HG02970 (cell line): ENCODE results near the gene PRICKLE4.

Experiments
- ATAC-seq: cut with Tn5 transposase; IDR thresholded peaks from one replicate; pipeline ENCODE4 v1.9.1; 2021; ENCODE audit warnings: mild to moderate bottlenecking, moderate library complexity, moderate number of reproducible peaks; ENCODE audit not compliant: unreplicated experiment, low FRiP score

The PRICKLE4 gene

DNA sequence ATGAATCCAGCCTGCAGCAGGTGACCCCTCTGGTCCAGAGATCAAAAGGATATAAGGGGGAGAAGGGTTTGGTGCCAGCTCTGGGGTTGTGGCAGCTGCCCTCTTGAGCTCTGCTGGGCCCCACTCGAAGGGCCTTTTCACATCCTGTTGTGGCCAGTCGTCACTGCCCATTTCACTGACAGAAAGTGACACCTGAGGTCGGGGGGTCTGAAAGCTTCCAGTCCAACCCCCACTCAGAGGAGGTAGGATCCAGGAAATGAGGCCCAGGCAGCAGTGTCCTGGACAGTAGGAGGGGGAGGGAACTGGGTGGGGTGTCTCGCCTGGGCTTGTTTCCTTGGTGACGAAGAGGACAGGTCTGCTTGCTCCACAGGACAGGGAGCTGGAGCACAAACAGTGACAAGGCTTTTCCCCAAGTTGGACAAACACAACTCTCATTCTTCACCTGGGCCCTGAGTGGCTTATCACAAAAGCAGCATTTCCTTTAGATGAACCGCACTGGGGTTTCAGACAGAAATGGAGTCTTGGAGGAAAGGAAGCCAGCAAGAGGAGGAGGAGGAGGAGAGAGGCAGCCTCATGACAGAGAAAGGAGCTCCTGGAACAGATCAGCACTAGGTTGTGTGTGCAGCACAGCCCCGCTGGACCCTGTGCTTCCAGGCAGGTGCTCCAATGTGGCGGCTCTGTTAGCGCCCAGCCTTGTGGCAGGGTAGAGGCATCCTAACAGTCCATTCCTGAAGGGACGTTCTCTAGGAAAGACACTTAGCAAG lies 11.9 kb upstream of the PRICKLE4 start:
- no peak for ATAC-seq

DNA sequence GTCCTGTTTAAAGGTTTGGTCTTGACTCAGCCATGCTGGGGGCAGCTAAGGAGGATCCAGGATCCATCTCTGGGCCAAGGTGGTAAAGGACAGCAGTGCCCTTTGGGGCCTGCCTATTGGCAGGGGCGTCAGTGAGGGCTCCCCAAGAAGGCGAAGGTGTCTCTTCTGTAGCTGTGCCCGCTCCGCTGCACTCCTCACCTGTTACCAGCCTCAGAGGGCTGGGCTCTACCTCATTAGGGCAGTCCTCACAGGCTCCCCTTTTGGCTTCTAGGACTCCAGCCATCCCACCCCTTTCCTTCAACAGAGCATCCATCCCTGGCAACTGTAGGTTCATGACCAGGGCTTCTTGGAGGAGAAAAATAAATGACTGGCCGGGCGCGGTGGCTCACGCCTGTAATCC lies 11.2 kb upstream of the PRICKLE4 start:
- no peak for ATAC-seq

DNA sequence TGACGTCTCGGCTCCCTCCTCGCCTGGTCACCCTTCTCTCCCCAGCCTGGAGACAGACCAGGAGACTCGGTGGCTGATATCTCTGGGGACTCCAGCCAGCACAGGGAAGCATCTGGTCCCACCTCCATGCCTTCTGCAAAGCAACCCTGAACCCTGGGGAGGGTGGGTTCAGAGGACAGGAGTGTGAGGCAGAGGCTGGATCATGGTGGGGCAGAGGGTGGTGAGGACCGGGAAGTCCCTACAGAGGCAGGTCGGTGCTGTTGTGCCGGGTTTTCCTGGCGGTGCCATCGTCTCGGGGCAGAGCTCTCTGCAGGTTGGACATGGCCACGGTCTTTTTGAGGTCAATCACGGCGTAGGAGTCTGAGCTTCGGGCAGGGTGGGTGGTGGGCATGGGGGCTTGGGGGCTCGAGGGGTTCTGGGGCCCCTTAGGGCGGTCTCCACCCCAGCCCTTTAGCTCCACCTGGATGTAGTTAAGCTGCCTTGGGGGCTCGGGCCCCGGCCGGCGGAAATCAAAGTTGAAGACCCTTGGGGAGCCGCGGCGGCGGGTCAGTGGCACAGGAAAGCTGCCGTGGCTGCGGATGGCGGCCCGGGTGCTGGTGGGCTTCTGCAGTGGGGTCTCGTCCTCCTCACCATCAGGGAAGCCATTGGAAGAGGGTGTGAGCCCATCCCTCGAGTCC lies 10.1 kb upstream of the PRICKLE4 start:
- ATAC-seq: no peak

DNA sequence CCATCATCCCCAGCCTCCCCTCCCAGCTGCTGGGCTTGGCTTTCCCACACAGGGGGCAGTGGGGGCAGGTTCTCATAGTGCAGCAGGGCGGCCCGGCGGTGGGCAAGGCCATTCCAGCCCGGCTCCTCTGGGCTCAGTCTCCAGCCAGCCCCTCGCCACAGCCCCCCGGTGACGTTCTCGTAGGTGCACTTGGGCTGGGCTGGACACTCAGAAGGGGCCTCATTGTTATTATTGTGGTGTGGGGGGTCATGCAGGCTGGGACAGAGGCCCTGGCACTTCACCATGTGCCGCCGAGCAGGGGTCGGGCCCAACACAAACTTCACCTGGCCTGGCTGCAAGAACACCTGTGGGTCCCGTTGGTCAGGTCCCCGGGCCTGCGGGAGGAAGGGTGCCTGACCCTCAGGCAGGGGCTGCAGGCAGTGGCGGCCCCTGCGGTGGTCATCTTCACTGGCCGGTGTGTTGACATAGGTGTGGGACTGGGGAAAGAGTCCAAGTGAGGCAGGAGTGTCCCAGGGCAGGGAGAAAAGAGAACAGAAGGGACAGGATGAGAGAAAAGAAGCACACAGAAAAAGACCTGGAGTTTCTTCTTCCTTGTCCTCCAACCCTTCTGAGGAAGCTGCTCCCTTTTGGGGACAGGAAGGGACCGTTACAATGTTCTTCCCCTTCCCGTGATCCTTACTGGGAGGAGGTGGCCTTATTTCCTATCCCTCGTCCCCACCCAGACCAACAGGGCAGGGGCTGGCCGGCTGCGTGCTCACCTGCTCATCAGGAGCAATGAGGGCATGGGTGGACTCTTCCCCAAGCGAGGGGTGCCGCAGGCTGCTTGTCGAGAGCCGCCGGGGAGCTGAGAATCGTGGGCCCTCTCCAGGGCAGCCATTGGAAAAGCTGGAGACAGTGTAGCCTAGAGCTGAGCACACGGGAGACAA lies 9.3 kb upstream of the PRICKLE4 start:
- no peak for ATAC-seq

DNA sequence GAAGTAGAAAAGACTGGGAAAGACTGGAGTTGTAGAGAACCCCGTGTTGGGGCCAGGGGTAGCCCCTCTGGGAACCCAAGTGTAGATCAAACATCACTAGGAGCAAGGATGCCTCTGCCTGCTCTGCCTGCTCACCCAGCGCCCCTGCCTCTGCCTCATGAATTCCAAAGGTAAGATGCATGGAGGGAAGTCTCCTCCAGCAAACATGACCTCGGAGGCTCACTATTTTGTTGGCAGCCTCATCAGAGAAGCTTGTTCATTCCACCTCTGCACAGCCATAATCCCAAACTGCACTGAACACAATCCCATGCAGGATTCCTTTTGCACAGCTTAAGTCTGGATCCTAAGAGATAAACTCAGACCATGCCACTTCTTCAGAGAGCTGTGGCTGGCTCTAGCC lies 5.7 kb upstream of the PRICKLE4 start:
- no peak for ATAC-seq

DNA sequence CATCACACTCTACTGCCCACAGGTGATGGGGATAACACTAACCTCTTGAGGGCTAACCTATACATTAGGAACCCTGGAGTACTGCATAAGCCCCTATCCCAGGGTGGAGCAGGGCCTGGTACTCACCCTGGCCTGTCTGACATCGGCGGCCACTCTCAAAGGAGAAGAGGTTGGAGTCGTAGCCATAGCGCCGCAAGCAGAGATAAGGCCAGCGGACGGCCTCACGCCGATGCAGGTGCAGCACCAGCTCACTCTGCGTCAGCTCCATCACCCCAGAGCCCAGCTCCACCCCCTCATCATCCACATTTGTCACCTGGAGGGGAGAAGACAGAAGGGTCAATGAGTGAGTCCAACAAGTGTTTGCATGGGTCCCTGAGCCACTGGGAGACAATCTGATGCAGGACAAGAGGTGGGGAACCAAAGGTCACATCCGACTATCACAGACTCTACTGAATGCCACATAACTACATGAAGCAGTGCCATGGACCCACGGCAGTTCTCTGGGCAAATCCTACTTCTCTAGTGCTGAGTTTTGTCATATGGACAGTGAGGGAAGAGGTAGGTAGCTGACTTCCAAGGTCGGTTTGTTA lies 5.2 kb upstream of the PRICKLE4 start:
- no peak for ATAC-seq

DNA sequence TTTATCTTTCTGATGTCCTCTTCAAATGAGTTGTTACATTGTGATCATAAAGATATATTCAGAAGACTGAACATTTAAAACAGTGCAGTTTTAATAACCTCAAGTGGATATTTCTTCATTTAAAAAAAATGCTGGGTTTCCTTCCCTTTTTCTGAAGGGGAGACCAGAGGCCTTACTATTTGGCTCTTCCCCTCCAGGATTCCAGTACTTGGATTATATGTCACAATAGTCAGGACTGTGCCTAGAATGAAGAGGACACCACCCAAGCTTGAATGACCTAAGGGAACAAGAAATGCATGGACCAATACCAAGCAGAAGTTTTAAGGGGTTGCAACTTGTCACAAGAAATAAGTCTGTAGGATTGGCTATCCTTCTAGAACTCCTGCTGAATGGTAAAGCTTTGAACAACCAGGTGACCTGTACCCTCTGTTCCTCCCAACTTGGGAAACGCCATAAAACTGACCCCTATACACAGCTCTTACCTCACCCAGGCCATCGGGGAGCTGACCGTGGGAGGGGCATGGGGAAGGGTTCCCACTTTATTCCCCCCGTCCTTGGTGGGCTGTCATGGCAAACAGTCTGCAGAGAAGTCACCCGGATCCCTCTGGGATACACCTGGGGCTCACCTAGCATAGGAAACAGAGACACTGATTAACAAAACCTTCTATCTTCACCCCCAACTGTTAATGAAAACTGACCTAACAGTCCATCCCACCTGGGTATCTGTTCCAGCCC lies 2.9 kb upstream of the PRICKLE4 start:
- ATAC-seq: no peak

DNA sequence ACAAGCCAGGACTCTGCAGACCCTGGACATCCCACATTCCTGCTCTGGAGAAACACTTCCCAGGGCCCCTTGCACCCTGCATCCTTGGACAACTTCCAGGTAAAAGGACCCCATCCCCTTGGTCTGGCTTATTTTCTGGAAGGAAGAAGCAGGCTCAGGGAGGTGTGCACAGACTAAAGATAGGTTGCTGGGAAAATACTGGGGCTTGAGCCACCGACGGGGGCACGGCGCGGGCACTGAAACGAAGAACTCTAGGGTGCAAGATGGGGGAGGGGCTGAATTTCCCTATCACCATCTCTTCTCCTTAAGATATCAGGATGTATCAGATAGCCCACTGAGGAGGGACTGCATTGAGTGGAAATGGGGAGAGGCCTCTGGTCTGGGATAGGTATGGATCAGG lies 1.7 kb upstream of the PRICKLE4 start:
- ATAC-seq: no peak

DNA sequence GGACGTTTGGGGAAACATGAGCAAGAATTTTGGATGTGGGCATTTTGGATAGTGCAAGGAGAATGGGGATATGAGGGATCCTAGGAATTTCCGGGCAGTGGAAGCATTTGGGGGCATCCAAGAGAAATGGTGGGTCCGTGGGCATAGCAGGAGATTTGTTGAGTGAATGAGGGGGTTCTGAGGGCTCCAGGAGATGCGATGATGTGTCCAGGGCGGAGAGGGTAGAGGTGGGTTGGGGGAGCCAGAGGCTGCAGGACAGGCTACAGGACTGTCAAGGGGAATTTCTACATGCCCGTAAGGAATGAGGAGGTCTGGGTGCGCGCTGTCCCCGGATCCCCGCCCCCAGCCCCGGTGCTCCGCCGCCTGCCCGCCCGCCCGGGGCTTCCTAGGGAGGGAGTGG lies 1.2 kb upstream of the PRICKLE4 start:
- ATAC-seq: no peak

DNA sequence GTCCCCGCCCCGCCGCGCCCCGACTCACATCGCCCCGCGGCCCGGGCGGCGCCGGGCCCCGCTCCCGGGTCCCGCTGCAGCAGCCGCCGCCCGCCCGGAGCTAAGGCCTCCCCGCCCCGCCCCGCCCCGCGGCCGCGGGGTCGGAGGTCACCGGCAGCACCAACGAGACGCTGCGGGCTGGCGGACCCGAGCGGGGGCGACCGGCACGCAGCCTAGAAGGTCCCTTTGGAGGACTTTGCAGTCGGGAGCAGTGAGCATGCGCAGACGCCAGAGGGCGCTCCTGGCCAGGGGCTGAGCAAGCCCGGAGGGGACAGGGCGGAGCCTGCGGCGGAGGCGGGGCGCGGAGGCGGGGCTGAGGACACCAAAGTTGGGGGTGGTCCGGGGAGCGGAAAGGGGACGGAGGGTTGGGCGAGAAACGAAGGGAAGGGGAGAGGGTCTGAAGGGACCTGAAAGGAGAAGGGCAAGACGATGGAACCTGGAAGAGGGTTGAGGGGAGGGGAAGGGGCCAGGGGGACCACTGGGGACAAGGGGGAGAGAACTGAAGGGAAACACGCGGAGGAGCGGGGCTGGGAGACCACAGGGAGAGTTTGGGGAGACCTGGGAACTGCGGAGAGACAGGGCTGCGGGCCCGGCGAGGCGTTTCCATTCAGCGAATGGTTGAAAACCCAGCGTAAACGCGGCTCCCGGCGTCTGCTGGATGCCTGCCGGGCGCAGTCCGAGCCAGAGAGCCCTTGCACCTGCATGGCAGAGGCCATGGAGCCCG lies 613 bp upstream of the PRICKLE4 start, which contains the start of gene FRS3:
Gene FRS3, minus strand, starts transcription at position 113 of the 763 bp plus-strand sequence. CDS start 2,913 bp downstream, outside the sequence.
- peak; percentile 95 for ATAC-seq

DNA sequence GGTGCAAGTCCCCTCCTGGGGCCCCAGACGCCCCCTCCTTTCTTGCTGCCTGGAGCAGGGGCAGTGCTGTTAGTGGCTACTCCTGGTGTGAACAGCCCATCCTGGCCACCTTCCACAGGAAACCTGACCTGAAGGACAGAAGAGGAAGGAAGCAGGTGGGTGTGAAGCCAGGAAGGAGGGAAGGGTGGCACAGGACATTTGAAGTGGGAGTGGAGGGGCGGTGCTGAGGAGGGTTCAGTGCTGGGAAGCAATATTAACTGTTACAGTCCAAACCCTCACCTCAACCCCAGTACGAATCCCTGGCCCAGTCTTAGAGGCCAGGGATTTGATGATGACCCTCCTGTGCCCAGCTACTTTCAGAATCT lies 766 bp downstream of the PRICKLE4 start:
- ATAC-seq: no peak

DNA sequence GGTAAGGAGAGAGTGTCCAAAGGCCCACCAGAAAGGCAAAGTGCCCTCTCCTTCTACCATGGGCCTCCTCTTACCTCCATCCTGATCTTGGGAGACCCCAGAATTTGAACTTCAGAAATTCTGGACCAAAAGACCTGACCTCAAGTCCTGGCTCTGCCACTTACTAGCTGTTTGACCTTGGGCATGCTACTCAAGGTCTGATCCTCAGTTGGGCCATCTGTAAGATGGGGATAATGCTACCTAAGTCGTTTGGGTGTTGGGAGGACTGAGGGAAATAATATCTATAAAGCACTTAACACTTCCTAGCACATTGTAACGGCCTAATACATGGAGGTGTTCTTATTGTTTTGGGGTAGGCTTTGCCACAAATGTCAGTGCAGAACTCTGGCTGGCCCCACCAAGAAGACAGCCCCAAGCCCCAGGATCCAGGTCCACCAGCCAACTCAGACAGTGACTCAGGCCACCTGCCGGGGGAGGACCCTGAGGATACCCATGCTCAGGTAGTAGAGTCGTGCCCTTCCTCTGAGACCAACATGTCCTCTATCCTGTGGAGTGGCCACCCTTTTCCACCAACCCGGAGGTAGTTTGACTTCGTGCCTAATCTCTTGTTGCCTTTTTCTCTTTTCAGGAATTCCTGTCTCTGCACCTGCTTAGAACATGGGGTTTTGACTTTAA lies 2.7 kb downstream of the PRICKLE4 start:
- no peak for ATAC-seq

DNA sequence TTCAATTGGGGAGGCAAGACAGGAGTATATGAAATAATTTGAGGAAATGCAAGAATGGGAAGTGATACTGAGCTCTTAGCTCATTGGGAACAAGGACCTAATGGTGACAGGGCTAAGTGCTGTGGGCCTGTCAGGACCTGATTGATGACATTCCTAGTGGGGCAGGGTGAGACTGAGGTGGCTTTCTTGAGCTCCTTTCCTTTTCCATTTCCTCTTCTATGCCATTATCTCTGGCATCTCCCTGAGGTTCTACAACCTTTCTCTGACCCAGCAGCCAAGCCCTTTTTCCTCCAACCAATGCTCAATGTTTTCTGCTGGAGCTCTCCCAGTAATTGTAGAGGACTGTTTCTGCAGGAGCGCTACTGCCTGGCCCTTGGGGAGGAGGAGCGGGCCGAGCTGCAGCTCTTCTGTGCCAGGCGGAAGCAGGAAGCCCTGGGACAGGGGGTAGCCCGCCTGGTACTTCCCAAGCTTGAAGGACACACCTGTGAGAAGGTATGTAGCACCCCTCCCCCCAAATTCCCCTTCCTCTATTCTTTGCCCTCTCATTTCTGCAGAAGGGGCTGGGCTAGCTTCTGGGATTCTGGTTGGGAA lies 4.1 kb downstream of the PRICKLE4 start:
- no peak for ATAC-seq

DNA sequence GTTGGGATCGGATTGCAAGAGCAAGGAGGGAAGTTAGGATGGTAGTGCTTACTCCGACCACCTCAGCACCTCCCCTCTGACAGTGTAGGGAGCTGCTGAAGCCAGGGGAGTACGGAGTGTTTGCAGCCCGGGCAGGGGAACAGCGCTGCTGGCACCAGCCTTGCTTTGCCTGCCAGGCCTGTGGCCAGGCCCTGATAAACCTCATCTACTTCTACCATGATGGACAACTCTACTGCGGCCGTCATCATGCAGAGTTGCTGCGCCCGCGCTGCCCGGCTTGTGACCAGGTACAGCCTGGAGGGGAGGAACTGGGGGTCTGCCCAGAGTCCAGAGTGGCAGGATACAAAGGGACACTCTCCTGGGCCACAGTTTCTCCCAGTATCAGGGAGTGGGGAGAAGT lies 4.7 kb downstream of the PRICKLE4 start:
- no peak for ATAC-seq

DNA sequence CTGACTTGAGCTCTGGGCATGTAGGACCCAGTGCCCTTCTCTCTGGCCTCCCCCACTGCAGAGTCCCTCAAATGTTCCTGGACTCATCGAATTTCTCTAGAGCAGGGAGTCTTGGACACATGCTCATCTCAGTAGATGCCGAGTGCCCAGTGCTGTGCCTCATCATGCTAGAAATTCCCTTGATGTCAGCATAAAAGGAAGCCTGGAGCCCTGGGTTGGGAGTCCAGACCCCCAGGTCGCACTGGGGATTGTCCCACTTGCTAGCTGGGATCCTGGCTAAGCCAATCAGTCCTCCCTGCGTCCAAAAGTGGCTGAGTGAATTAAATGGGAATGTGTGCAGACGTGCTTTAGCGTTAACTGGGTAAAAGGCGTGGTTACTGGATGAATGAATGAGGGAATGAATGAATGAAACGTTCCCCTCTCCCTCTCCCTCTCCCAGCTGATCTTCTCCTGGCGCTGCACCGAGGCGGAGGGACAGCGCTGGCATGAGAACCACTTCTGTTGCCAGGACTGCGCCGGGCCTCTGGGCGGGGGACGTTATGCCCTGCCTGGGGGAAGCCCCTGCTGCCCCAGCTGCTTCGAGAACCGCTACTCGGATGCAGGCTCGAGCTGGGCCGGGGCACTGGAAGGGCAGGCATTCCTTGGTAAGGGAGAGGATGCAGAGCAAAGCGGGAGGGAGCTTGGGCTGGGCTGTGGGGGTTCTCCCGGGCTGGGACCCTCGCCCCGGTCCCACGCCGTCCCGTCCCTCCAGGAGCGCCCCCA lies 5.3 kb downstream of the PRICKLE4 start:
- ATAC-seq: no peak

DNA sequence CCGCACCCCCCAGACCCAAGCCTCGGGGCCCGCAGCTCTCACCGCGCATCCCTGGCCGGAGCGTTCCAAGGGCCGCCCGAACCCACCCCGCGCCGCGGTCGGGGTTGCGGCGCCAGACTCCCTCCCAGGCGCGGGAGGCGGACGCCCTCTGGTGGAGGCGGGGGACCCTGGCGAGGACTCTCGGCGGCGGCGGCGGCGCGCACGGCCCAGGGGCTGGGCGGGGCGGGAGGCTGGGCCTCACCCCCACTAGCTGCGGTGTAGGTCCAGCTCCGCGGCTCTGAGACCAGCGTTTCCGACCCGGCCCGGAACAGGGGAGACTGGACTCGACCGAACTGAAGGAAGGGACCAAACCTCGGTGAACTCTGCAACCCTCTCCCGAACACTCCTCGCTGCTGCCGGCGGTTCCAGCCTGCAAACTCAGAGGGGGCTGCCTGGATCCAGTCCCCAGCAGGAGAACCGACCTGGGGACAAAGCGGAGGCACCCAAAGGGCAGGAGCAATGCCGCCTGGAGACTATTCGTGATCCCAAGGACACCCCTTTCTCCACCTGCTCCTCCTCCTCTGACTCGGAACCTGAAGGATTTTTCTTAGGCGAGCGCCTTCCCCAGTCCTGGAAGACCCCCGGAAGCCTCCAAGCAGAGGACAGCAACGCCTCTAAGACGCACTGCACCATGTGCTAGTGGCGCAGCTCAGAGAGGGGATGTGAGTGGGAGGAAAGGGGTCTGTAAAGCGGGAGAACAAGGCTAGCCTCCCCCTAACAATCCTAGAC lies 6.1 kb downstream of the PRICKLE4 start:
- ATAC-seq: peak; percentile 45
